ENCODE data around the gene DHRS13.
"Not testable (repeated sequence)": the region's sequence is repeated elsewhere in the genome, so short reads cannot be mapped to it uniquely, and the experiment has no call there.

- not testable (repeated sequence) for TF ChIP-seq CTCF (IDR thresholded peaks at IDR 0.05; ENCODE audit: borderline replicate concordance, extremely low read depth, low read length, poor library complexity, severe bottlenecking); EZH2 (IDR thresholded peaks at IDR 0.05; ENCODE audit: borderline replicate concordance, low read depth, low read length, severe bottlenecking)
Observed at GRCh38 chr17:28934508-28934907, 31.6 kb upstream of the DHRS13 start.

All from DND-41 (cell line).